SU-DHL-6 (cell line): ENCODE data around the gene ARL4A.

Source experiments
- EZH2phosphoT487 ChIP-seq: fragments of 200-600 bp; sonication (generic), shearing (Covaris generic); conservative IDR thresholded peaks from 2 replicates; pipeline ENCODE4 v1.6.1; 2018; ENCODE audit warnings: mild to moderate bottlenecking, antibody characterized with exemption, low read length, moderate library complexity, mixed read lengths
- TF ChIP-seq, protein P1 (sequence below): fragments of 200-600 bp; sonication (generic); IDR thresholded peaks from one replicate; pipeline ENCODE4 v1.5.1; 2017; ENCODE audit warnings: antibody characterized with exemption, mild to moderate bottlenecking, low read length, moderate library complexity; ENCODE audit not compliant: insufficient read depth, poor library complexity, severe bottlenecking

DNA sequence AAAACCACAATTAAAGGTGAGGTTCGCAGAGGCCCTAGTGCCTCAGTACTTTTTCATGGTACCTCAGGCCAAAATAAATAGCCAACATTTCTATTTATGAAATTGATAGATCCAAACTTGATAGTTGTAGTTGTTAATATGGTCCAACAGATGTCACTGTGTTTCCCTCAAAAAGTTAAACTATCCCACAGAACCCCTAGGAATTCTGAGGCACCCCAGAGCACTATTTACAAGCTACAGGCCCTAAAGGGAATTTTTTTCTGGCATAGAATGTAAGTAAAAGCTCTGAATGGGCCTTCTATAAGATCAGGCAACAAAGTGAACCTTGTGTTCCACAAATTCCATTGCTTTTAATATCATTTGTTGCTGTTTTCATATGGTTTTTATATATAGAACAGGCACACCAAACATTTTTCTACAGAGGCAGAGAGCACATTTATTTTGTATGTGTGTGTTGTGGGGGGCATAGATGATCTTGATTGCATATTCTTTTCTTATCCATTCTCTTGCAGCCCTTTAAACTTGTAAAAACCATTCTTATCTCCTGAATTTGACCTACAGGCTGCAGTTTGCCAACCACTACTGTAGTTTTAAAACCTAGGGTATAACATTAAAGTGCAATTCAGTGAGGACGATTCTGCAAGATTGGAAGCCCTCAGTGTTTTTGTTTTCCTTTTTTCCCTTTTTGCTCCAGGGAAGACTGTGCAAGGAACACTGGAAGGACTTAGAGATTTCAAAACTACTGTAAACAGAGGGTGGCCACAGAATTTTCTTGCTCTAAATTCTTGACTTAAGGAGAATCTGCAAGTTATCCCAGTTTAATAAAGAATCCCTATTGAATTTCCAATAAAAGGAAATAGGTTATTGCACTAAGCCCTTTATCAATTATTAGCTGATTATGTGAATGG, 3.5 kb upstream of the ARL4A start:
- TF ChIP-seq, protein P1, sequence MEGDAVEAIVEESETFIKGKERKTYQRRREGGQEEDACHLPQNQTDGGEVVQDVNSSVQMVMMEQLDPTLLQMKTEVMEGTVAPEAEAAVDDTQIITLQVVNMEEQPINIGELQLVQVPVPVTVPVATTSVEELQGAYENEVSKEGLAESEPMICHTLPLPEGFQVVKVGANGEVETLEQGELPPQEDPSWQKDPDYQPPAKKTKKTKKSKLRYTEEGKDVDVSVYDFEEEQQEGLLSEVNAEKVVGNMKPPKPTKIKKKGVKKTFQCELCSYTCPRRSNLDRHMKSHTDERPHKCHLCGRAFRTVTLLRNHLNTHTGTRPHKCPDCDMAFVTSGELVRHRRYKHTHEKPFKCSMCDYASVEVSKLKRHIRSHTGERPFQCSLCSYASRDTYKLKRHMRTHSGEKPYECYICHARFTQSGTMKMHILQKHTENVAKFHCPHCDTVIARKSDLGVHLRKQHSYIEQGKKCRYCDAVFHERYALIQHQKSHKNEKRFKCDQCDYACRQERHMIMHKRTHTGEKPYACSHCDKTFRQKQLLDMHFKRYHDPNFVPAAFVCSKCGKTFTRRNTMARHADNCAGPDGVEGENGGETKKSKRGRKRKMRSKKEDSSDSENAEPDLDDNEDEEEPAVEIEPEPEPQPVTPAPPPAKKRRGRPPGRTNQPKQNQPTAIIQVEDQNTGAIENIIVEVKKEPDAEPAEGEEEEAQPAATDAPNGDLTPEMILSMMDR: no peak
- no peak for TF ChIP-seq EZH2phosphoT487
